ENCODE data around the gene SLC35F4. TPM values are rescaled to one million over a fixed set of nuclear protein-coding genes. Genes with fewer than 3 reads are reported as not detected.
A peak's percentile ranks its signal among the peaks of the same experiment; 100 is the strongest.

The SLC35F4 gene
- total and polyA plus RNA-seq, 12 donors, result not detected

DNA sequence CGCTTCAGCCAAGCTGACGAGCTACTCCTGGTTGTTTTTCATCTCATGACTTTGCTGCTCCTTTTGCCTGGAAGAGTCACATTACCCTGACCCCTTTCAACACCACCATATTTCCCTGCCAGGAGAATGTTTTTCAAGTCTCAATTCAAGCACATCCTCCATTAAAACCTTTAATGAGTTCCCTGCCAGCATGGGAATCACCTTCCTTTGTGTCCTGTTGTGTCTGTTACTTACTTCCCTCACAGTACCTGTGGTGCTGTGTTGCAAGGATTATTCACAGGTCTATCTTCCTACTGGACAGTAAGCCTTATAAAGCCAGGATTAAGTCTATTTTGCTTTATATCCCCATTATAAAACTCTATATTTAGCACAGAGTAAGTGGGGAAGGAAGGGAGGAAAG lies 13.6 kb upstream of the SLC35F4 start:
- 44 to 50% methylated on average over 2 of the region's 2 CpGs for WGBS, 2 donors
- no peaks in the 10 kb centered on the region for H3K36me3 ChIP-seq
- H3K4me3 ChIP-seq, result no peak overlapping the region
- H3K9me3 ChIP-seq, result peaks cover 0 to 11% (median 0%) of the 10 kb centered on the region in 11 donors
- no peak for ATAC-seq
- intact Hi-C loops (cut with DNase I), result no loop called here
- H3K4me1 ChIP-seq, result no peaks in the 10 kb centered on the region
- no peak overlapping the region for H3K27ac ChIP-seq
- TF ChIP-seq, protein P1, sequence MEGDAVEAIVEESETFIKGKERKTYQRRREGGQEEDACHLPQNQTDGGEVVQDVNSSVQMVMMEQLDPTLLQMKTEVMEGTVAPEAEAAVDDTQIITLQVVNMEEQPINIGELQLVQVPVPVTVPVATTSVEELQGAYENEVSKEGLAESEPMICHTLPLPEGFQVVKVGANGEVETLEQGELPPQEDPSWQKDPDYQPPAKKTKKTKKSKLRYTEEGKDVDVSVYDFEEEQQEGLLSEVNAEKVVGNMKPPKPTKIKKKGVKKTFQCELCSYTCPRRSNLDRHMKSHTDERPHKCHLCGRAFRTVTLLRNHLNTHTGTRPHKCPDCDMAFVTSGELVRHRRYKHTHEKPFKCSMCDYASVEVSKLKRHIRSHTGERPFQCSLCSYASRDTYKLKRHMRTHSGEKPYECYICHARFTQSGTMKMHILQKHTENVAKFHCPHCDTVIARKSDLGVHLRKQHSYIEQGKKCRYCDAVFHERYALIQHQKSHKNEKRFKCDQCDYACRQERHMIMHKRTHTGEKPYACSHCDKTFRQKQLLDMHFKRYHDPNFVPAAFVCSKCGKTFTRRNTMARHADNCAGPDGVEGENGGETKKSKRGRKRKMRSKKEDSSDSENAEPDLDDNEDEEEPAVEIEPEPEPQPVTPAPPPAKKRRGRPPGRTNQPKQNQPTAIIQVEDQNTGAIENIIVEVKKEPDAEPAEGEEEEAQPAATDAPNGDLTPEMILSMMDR (IDR thresholded peaks at IDR 0.05), result no peak
- DNase-seq, result no peak
- no peaks in the 10 kb centered on the region for H3K27me3 ChIP-seq

DNA sequence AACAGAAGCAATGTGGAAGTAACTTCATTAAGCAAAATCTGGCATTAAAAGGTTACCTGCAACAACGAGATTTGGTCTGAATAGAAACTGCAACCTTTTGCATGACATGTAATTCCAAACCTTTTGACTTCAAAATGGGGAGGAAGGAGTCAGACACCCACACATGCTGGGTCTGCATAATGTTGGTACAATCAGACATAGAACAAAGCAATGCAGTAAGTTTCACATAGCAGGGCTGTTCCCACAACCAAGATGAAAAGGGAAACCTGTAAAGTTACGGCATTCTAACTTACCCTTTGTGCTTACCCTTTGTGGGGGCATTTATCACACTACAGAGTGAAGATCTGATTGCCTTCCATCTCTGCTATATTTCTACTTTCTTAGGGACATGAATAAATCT lies 10.1 kb upstream of the SLC35F4 start:
- peaks cover 0 to 11% (median 0%) of the 10 kb centered on the region in 11 donors for H3K9me3 ChIP-seq
- no peak overlapping the region for H3K27ac ChIP-seq
- H3K4me3 ChIP-seq, result no peak overlapping the region
- DNase-seq (no peak), ATAC-seq (no peak)
- 69 to 72% methylated on average over 2 of the region's 2 CpGs for WGBS, 2 donors
- no peaks in the 10 kb centered on the region for H3K4me1 ChIP-seq
- H3K27me3 ChIP-seq, result peaks cover 0 to 14% (median 4%) of the 10 kb centered on the region in 7 donors
- intact Hi-C loops (cut with DNase I), result no loop called here
- H3K36me3 ChIP-seq, result no peaks in the 10 kb centered on the region
- TF ChIP-seq, protein P1 (IDR thresholded peaks at IDR 0.05), result no peak

DNA sequence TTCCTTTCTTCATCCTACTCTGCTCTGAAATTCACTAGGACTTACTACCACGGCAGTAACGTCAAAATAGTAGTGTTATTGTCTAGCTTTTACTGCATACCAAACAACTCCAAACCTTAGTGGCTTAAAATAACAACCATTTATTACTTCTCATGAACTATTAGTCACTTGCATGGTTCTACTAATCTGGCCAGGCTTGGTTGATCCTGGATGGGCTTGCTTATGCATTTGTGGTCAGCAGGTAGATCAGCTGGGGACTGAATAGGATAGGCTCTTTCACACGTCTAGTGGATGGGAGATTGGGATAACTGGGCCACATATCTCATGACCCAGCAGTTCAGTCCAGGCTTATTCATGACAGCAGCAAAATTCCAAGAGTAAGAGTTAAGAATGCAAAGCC lies 9.4 kb upstream of the SLC35F4 start:
- 54 to 61% methylated on average over 3 of the region's 3 CpGs for WGBS, 2 donors
- intact Hi-C loops (cut with DNase I), result no loop called here

DNA sequence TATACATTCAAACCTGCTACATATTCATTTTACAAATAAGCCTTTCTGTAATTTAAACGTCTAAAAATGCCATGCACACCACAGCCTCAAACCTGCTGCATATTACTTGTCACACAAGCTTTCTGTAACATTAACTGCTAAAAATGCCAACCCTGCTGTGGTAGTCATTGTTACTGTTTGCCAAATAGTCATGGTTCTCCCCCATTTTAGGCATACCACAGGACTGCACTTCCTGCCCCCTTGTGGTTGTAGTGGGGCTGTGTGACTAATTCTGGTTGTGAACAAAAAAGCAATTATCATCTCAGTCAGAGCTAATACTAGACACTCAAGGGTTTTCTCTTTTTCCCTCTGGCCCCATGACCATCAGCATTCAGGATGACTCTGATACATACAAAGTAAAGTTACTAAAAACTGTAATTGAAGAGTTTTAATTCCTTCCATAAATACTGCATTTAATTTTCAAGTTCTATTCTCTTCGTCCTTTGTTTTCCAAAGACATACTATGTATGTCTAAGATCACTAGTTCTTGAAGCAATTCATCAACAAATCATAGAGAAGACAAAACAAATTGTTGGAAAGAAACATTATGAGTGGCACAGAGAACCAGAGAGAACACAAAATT lies 5.7 kb upstream of the SLC35F4 start:
- 47 to 55% methylated on average over 2 of the region's 2 CpGs for WGBS, 2 donors
- no peaks in the 10 kb centered on the region for H3K36me3 ChIP-seq
- peaks cover 0 to 40% (median 25%) of the 10 kb centered on the region in 7 donors for H3K27me3 ChIP-seq
- intact Hi-C loops (cut with DNase I), result no loop called here
- H3K9me3 ChIP-seq, result no peaks in the 10 kb centered on the region
- H3K4me3 ChIP-seq, result no peak overlapping the region
- no peak for ATAC-seq
- TF ChIP-seq, protein P1 (IDR thresholded peaks at IDR 0.05), result peak in 7 of 9 donors; percentile 30 to 58 (median 47)
- DNase-seq, result no peak
- H3K27ac ChIP-seq, result no peak overlapping the region
- H3K4me1 ChIP-seq, result no peaks in the 10 kb centered on the region

More for the DNA sequence above, 9.4 kb upstream of the SLC35F4 start:
- no peak overlapping the region for H3K27ac ChIP-seq
- TF ChIP-seq, protein P1 (IDR thresholded peaks at IDR 0.05), result no peak
- peaks cover 0 to 15% (median 11%) of the 10 kb centered on the region in 7 donors for H3K27me3 ChIP-seq
- H3K9me3 ChIP-seq, result peaks cover 0 to 11% (median 0%) of the 10 kb centered on the region in 11 donors
- no peak for ATAC-seq
- no peak overlapping the region for H3K4me3 ChIP-seq
- DNase-seq, result no peak
- no peaks in the 10 kb centered on the region for H3K36me3 ChIP-seq
- H3K4me1 ChIP-seq, result no peaks in the 10 kb centered on the region

All from heart right ventricle (tissue), 16 donors.